Stimulated activated CD8-positive, alpha-beta memory T cell treated with anti-CD3 and anti-CD28 coated beads, Interleukin-4, amount 100 ng/mL, for 4 hours (primary cell): ENCODE data around the gene ZNF275.
"Not testable (repeated sequence)": the region's sequence is repeated elsewhere in the genome, so short reads cannot be mapped to it uniquely, and the experiment has no call there.

ENCODE experiments used
- DNase-seq, 2 donors: peaks; one replicate each; pipeline ENCODE4 v3.0.0-alpha.2; 2020; ENCODE audit warnings: low read depth in 2 of 2, low spot score in 1 of 2

The ZNF275 gene

GRCh38 chrX:153318811-153319210 lies 15.1 kb upstream of the ZNF275 start:
- DNase-seq: no peak

GRCh38 chrX:153319295-153320046 lies 14.5 kb upstream of the ZNF275 start:
- DNase-seq: no peak

GRCh38 chrX:153320047-153320443 lies 13.9 kb upstream of the ZNF275 start:
- DNase-seq: not testable (repeated sequence)

GRCh38 chrX:153320555-153321184 lies 13.3 kb upstream of the ZNF275 start:
- DNase-seq: no peak

GRCh38 chrX:153321381-153322124 lies 12.4 kb upstream of the ZNF275 start, which contains the start of gene PNMA6F:
TSS of gene PNMA6F (minus strand) at chrX:153321767. CDS start at chrX:153320674, 1,093 bp downstream.
- DNase-seq: no peak

- no peak for DNase-seq
Measured at GRCh38 chrX:153327561-153327960, 6.4 kb upstream of the ZNF275 start.

GRCh38 chrX:153333266-153333665 lies 687 bp upstream of the ZNF275 start:
- DNase-seq: no peak

- DNase-seq: no peak
Measured at GRCh38 chrX:153334654-153335295, 822 bp downstream of the ZNF275 start.

- no peak for DNase-seq
Measured at GRCh38 chrX:153336121-153336894, 2.4 kb downstream of the ZNF275 start.

- no peak for DNase-seq
Measured at GRCh38 chrX:153336988-153337387, 3.0 kb downstream of the ZNF275 start.

GRCh38 chrX:153338836-153339235 lies 4.9 kb downstream of the ZNF275 start:
- no peak for DNase-seq

GRCh38 chrX:153339662-153340061 lies 5.7 kb downstream of the ZNF275 start:
- no peak for DNase-seq

- DNase-seq: no peak
Measured at GRCh38 chrX:153340111-153340510, 6.2 kb downstream of the ZNF275 start.

GRCh38 chrX:153342762-153343558 lies 9.0 kb downstream of the ZNF275 start:
- DNase-seq: no peak

GRCh38 chrX:153343674-153344073 lies 9.7 kb downstream of the ZNF275 start:
- DNase-seq: no peak

- DNase-seq: no peak
Measured at GRCh38 chrX:153347530-153347929, 13.6 kb downstream of the ZNF275 start.

GRCh38 chrX:153348421-153348820 lies 14.5 kb downstream of the ZNF275 start:
- no peak for DNase-seq

GRCh38 chrX:153349952-153350351 lies 16.0 kb downstream of the ZNF275 start:
- no peak for DNase-seq

- DNase-seq: no peak
Measured at GRCh38 chrX:153351981-153352380, 18.0 kb downstream of the ZNF275 start.

- DNase-seq: no peak
Measured at GRCh38 chrX:153352858-153353257, 18.9 kb downstream of the ZNF275 start.
